Effector memory CD4-positive, alpha-beta T cell (primary cell): ENCODE data around the gene CERCAM.

Experiments used
- DNase-seq, 3 donors: peaks; one replicate each; pipeline ENCODE4 v3.0.0-alpha.2; 2020
- H3K27ac ChIP-seq: 2 replicates; pipeline ENCODE4 v1.7.0; 2013; ENCODE audit warnings: mild to moderate bottlenecking, low read length, moderate library complexity; ENCODE audit not compliant: insufficient read depth, poor library complexity, severe bottlenecking
- H3K27me3 ChIP-seq: replicated peaks from 2 replicates; pipeline ENCODE4 v1.7.0; 2013; ENCODE audit warnings: mild to moderate bottlenecking, low read length; ENCODE audit not compliant: insufficient read depth, control insufficient read depth, poor library complexity, severe bottlenecking
- H3K36me3 ChIP-seq: 2 replicates; pipeline ENCODE4 v1.7.0; 2013; ENCODE audit warnings: mild to moderate bottlenecking, low read length, moderate library complexity; ENCODE audit not compliant: control insufficient read depth, insufficient read depth
- H3K4me1 ChIP-seq: 2 replicates; pipeline ENCODE4 v1.7.0; 2013; ENCODE audit warnings: low read length, mild to moderate bottlenecking; ENCODE audit not compliant: control insufficient read depth, insufficient read depth, poor library complexity, severe bottlenecking
- H3K4me3 ChIP-seq: 2 replicates; pipeline ENCODE4 v1.7.0; 2013; ENCODE audit warnings: low read length, low read depth, mild to moderate bottlenecking; ENCODE audit not compliant: insufficient read depth, poor library complexity, severe bottlenecking
- H3K9me3 ChIP-seq: 2 replicates; pipeline ENCODE4 v1.7.0; 2013; ENCODE audit warnings: mild to moderate bottlenecking, low read length, moderate library complexity; ENCODE audit not compliant: control insufficient read depth

The CERCAM gene

GRCh38 chr9:128455849-128456612 is 35.4 kb downstream of the CERCAM start, which contains the start of gene ODF2:
ODF2 (plus strand) TSS chr9:128456006; CDS start chr9:128456092, 86 bp downstream.
- Histone ChIP-seq H3K4me1 (peaks cover 10% of the 10 kb centered on the region), H3K4me3 (peak within 1 kb of the TSS; percentile 93), H3K9me3 (no peaks in the 10 kb centered on the region), H3K27me3 (no peaks in the 10 kb centered on the region), H3K27ac (peak within 1 kb of the TSS; percentile 89), H3K36me3 (peaks cover 12% of the 10 kb centered on the region)
- peak; percentile 96 to 98 (median 97) for DNase-seq

- H3K4me1 ChIP-seq, result peaks cover 10% of the 10 kb centered on the region
- H3K4me3 ChIP-seq, result peak overlapping the region; percentile 93
- peaks cover 18% of the 10 kb centered on the region for H3K36me3 ChIP-seq
- DNase-seq, result peak; percentile 33 to 64 (median 58)
- no peaks in the 10 kb centered on the region for H3K27me3 ChIP-seq
- H3K27ac ChIP-seq, result peak overlapping the region; percentile 89
- H3K9me3 ChIP-seq, result no peaks in the 10 kb centered on the region
Measured at GRCh38 chr9:128456613-128457061, 36.0 kb downstream of the CERCAM start.

GRCh38 chr9:128457207-128457606 is 36.5 kb downstream of the CERCAM start:
- no peak for DNase-seq
- Histone ChIP-seq H3K4me1 (peaks cover 10% of the 10 kb centered on the region), H3K27me3 (no peaks in the 10 kb centered on the region), H3K4me3 (peak overlapping the region; percentile 93), H3K27ac (peak overlapping the region; percentile 89), H3K9me3 (no peaks in the 10 kb centered on the region), H3K36me3 (peaks cover 24% of the 10 kb centered on the region)

GRCh38 chr9:128459011-128459410 is 38.4 kb downstream of the CERCAM start:
- no peaks in the 10 kb centered on the region for H3K27me3 ChIP-seq
- H3K27ac ChIP-seq, result no peak overlapping the region
- H3K36me3 ChIP-seq, result peaks cover 26% of the 10 kb centered on the region
- no peak for DNase-seq
- peaks cover 10% of the 10 kb centered on the region for H3K4me1 ChIP-seq
- no peaks in the 10 kb centered on the region for H3K9me3 ChIP-seq
- H3K4me3 ChIP-seq, result no peak overlapping the region

GRCh38 chr9:128469070-128469469 is 48.4 kb downstream of the CERCAM start:
- no peak overlapping the region for H3K27ac ChIP-seq
- no peaks in the 10 kb centered on the region for H3K27me3 ChIP-seq
- no peak for DNase-seq
- peaks cover 14% of the 10 kb centered on the region for H3K36me3 ChIP-seq
- no peaks in the 10 kb centered on the region for H3K9me3 ChIP-seq
- no peaks in the 10 kb centered on the region for H3K4me1 ChIP-seq
- H3K4me3 ChIP-seq, result no peak overlapping the region

GRCh38 chr9:128470560-128470959 is 49.9 kb downstream of the CERCAM start:
- no peak for DNase-seq
- peaks cover 16% of the 10 kb centered on the region for H3K36me3 ChIP-seq
- H3K4me1 ChIP-seq, result no peaks in the 10 kb centered on the region

GRCh38 chr9:128473104-128473503 is 52.4 kb downstream of the CERCAM start:
- H3K27ac ChIP-seq, result no peak overlapping the region
- no peaks in the 10 kb centered on the region for H3K4me1 ChIP-seq
- no peaks in the 10 kb centered on the region for H3K27me3 ChIP-seq
- H3K9me3 ChIP-seq, result no peaks in the 10 kb centered on the region
- DNase-seq, result no peak
- H3K36me3 ChIP-seq, result peaks cover 20% of the 10 kb centered on the region
- no peak overlapping the region for H3K4me3 ChIP-seq

More at GRCh38 chr9:128470560-128470959, 49.9 kb downstream of the CERCAM start:
- Histone ChIP-seq H3K27me3 (no peaks in the 10 kb centered on the region), H3K27ac (no peak overlapping the region), H3K9me3 (no peaks in the 10 kb centered on the region), H3K4me3 (no peak overlapping the region)

GRCh38 chr9:128475867-128476266 is 55.2 kb downstream of the CERCAM start:
- no peak for DNase-seq
- Histone ChIP-seq H3K4me1 (no peaks in the 10 kb centered on the region), H3K27me3 (no peaks in the 10 kb centered on the region), H3K9me3 (no peaks in the 10 kb centered on the region), H3K36me3 (peaks cover 36% of the 10 kb centered on the region), H3K27ac (no peak overlapping the region), H3K4me3 (no peak overlapping the region)

GRCh38 chr9:128479262-128479661 is 58.6 kb downstream of the CERCAM start:
- DNase-seq, result no peak
- Histone ChIP-seq H3K27me3 (no peaks in the 10 kb centered on the region), H3K27ac (no peak overlapping the region), H3K9me3 (no peaks in the 10 kb centered on the region), H3K36me3 (peaks cover 46% of the 10 kb centered on the region), H3K4me3 (no peak overlapping the region), H3K4me1 (no peaks in the 10 kb centered on the region)

GRCh38 chr9:128481561-128481960 is 60.9 kb downstream of the CERCAM start:
- no peak overlapping the region for H3K27ac ChIP-seq
- H3K9me3 ChIP-seq, result no peaks in the 10 kb centered on the region
- H3K4me3 ChIP-seq, result no peak overlapping the region
- peaks cover 61% of the 10 kb centered on the region for H3K36me3 ChIP-seq
- H3K4me1 ChIP-seq, result no peaks in the 10 kb centered on the region
- H3K27me3 ChIP-seq, result no peaks in the 10 kb centered on the region
- no peak for DNase-seq
